Activated naive CD4-positive, alpha-beta T cell treated with anti-CD3 and anti-CD28 coated beads for 36 hours (primary cell): Measurements from ENCODE around the gene MAGEA12. TPM values are rescaled to one million over a fixed set of nuclear protein-coding genes. Genes with fewer than 3 reads are reported as not detected.

Source experiments
- total RNA-seq, 2 experiments: library from RNA; stranded (reverse); gene quantifications; one replicate each; pipeline ENCODE4 v1.2.3, GENCODE V29; 2021

The MAGEA12 gene
- total RNA-seq, 2 experiments from 2014 or later, result not detected

Other genes starting within 250 kb of the MAGEA12 start
- under 1 TPM in 1 of 2 experiments, not detected in 1; 0.05 TPM for gene GABRQ, start 95.9 kb upstream of the MAGEA12 start, total RNA-seq
- not detected for gene MAGEA3, start 35.0 kb upstream of the MAGEA12 start, total RNA-seq
- gene CSAG2, start 24.5 kb upstream of the MAGEA12 start, total RNA-seq, result under 1 TPM; 0.26 to 0.30 TPM
- gene MAGEA2B, start 19.1 kb upstream of the MAGEA12 start, total RNA-seq, result not detected
- gene CSAG1, start within 50 bp of the MAGEA12 start, total RNA-seq, result not detected
- not detected for gene MAGEA2, start 20.1 kb downstream of the MAGEA12 start, total RNA-seq
- under 1 TPM; 0.26 to 0.74 TPM for gene CSAG3, start 25.5 kb downstream of the MAGEA12 start, total RNA-seq
- not detected for gene MAGEA6, start 35.9 kb downstream of the MAGEA12 start, total RNA-seq
- 10 to 100 TPM; 10.1 to 11.9 TPM for gene CETN2, start 97.0 kb downstream of the MAGEA12 start, total RNA-seq
- gene NSDHL, start 97.3 kb downstream of the MAGEA12 start, total RNA-seq, result 10 to 100 TPM; 13.3 to 16.2 TPM
- gene ZNF185, start 164.3 kb downstream of the MAGEA12 start, total RNA-seq, result 1 to 10 TPM; 1.9 to 2.3 TPM